GM23248 (cell line): ENCODE measurements around the gene WNT16. TPM values are rescaled to one million over a fixed set of nuclear protein-coding genes. Genes with fewer than 3 reads are reported as not detected.

Experiments
- DNase-seq: peaks from one replicate; pipeline ENCODE4 v3.0.0-alpha.2; 2015
- H2AFZ ChIP-seq: fragments of 200-600 bp; sonication (generic); 2 replicates; pipeline ENCODE4 v1.6.1; 2016; ENCODE audit warnings: antibody characterized with exemption
- H3F3A ChIP-seq: fragments of 200-600 bp; sonication (generic); 2 replicates; pipeline ENCODE4 v1.6.1; 2016; ENCODE audit warnings: mild to moderate bottlenecking, antibody characterized with exemption, mixed run types; ENCODE audit not compliant: insufficient read depth
- H3K27ac ChIP-seq: fragments of 200-600 bp; sonication (generic); 2 replicates; pipeline ENCODE4 v1.5.1; 2016; ENCODE audit warnings: mild to moderate bottlenecking
- H3K27me3 ChIP-seq: fragments of 200-600 bp; sonication (generic); replicated peaks from 2 replicates; pipeline ENCODE4 v1.6.1; 2016; ENCODE audit warnings: mild to moderate bottlenecking; ENCODE audit not compliant: insufficient read depth
- H3K36me3 ChIP-seq: fragments of 200-600 bp; sonication (generic); 2 replicates; pipeline ENCODE4 v1.6.1; 2016; ENCODE audit warnings: low read depth, mild to moderate bottlenecking
- H3K4me1 ChIP-seq: fragments of 200-600 bp; sonication (generic); 2 replicates; pipeline ENCODE4 v1.6.1; 2016; ENCODE audit warnings: mild to moderate bottlenecking; ENCODE audit not compliant: insufficient read depth
- H3K4me2 ChIP-seq: fragments of 200-600 bp; sonication (generic); one replicate; pipeline ENCODE4 v1.6.1; 2016; ENCODE audit warnings: mild to moderate bottlenecking; ENCODE audit not compliant: unreplicated experiment
- H3K4me3 ChIP-seq: fragments of 200-600 bp; sonication (generic); 2 replicates; pipeline ENCODE4 v1.5.1; 2016; ENCODE audit warnings: mild to moderate bottlenecking
- H3K79me2 ChIP-seq: fragments of 200-600 bp; sonication (generic); 2 replicates; pipeline ENCODE4 v1.6.1; 2016; ENCODE audit warnings: mild to moderate bottlenecking; ENCODE audit not compliant: insufficient read depth
- H3K9ac ChIP-seq: fragments of 200-600 bp; sonication (generic); 2 replicates; pipeline ENCODE4 v1.6.1; 2016; ENCODE audit warnings: mild to moderate bottlenecking
- H3K9me2 ChIP-seq: fragments of 200-600 bp; sonication (generic); 2 replicates; pipeline ENCODE4 v1.6.1; 2016; ENCODE audit warnings: mixed run types, mild to moderate bottlenecking, moderate library complexity; ENCODE audit not compliant: insufficient read depth
- H3K9me3 ChIP-seq: fragments of 200-600 bp; sonication (generic); one replicate; pipeline ENCODE4 v1.6.1; 2017; ENCODE audit warnings: low read depth
- H4K20me1 ChIP-seq: fragments of 200-600 bp; sonication (generic); 2 replicates; pipeline ENCODE4 v1.6.0; 2016; ENCODE audit not compliant: insufficient read depth
- EZH2 ChIP-seq: fragments of 200-600 bp; sonication (generic); IDR thresholded peaks from 2 replicates; pipeline ENCODE4 v1.6.1; 2018; ENCODE audit warnings: antibody characterized with exemption, mild to moderate bottlenecking; ENCODE audit not compliant: insufficient read depth, poor library complexity, severe bottlenecking
- EZH2phosphoT487 ChIP-seq: fragments of 200-600 bp; sonication (generic); IDR thresholded peaks from 2 replicates; pipeline ENCODE4 v1.6.1; 2018; ENCODE audit warnings: antibody characterized with exemption, moderate library complexity, mild to moderate bottlenecking, low read depth; ENCODE audit not compliant: insufficient read depth
- WGBS, 2 experiments: methylation state at CpG; one replicate each; pipeline ENCODE4 v1.1.6; 2015 to 2017; ENCODE audit warnings: low lambda C conversion rate in 2 of 2, low coverage in 1 of 2; ENCODE audit errors: missing lambda C conversion rate in 2 of 2; 5-methylcytosine and 5-hydroxymethylcytosine counted together
- in situ Hi-C: fragments of 300-500 bp; cut with MboI; formaldehyde crosslinking; loops from 2 replicates; pipeline ENCODE4 v1.15.0; 2020
- polyA plus RNA-seq: library from polyadenylated mRNA; unstranded; fragments of >200 nt; fragmentation: Nextera tagmentation; extraction: Ambion mirVana; gene quantifications from 2 replicates; pipeline ENCODE4 v1.2.1, GENCODE V29; 2016
- total RNA-seq: library from RNA; depleted of rRNA; stranded (reverse); fragments of >200 nt; shearing (Covaris generic); gene quantifications from 2 replicates; pipeline ENCODE4 v1.2.3, GENCODE V29; 2014

WNT16 gene
- total and polyA plus RNA-seq, 2 experiments from 2014 or later, result 0.22 to 0.23 TPM

GRCh38 chr7:121300685-121301420 lies 27.9 kb upstream of the WNT16 start:
- Histone ChIP-seq H3K36me3 (no peaks in the 10 kb centered on the region), H3K9me2 (no peaks in the 10 kb centered on the region), H3K4me1 (peaks cover 21% of the 10 kb centered on the region), H3K79me2 (no peaks in the 10 kb centered on the region), H2AFZ (no peak overlapping the region), H3K4me2 (no peak overlapping the region), H3K27me3 (no peaks in the 10 kb centered on the region), H3K4me3 (no peak overlapping the region), H3F3A (0 out of 2 replicates have a peak, but pooled peaks cover 4% of the 10 kb centered on the region), H3K9ac (no peak overlapping the region), H3K9me3 (no peaks in the 10 kb centered on the region), H3K27ac (no peak overlapping the region), H4K20me1 (no peaks in the 10 kb centered on the region)
- in situ Hi-C loops, result no loop called here
- no peak for TF ChIP-seq EZH2
- TF ChIP-seq EZH2phosphoT487, result no peak
- no peak for DNase-seq
- WGBS, 2 experiments, result 65 to 85% methylated on average over 2 of the region's 2 CpGs

- 65 to 72% methylated on average over 9 of the region's 9 CpGs for WGBS, 2 experiments
- Histone ChIP-seq H3F3A (0 out of 2 replicates have a peak, but pooled peaks cover 4% of the 10 kb centered on the region), H3K9ac (no peak overlapping the region), H3K4me2 (no peak overlapping the region), H3K4me1 (peaks cover 23% of the 10 kb centered on the region), H3K27ac (peak overlapping the region; percentile 45), H3K36me3 (no peaks in the 10 kb centered on the region), H3K9me2 (no peaks in the 10 kb centered on the region), H4K20me1 (no peaks in the 10 kb centered on the region), H2AFZ (no peak overlapping the region), H3K4me3 (no peak overlapping the region), H3K79me2 (no peaks in the 10 kb centered on the region), H3K9me3 (no peaks in the 10 kb centered on the region), H3K27me3 (no peaks in the 10 kb centered on the region)
- DNase-seq, result no peak
- in situ Hi-C loops, result no loop called here
- TF ChIP-seq EZH2, result no peak
- no peak for TF ChIP-seq EZH2phosphoT487
Observed at GRCh38 chr7:121301446-121302213, 27.2 kb upstream of the WNT16 start.

- Histone ChIP-seq H3F3A (0 out of 2 replicates have a peak, but pooled peaks cover 4% of the 10 kb centered on the region), H3K4me2 (no peak overlapping the region), H3K4me3 (no peak overlapping the region), H3K27ac (peak overlapping the region; percentile 45), H3K9ac (no peak overlapping the region), H3K9me2 (no peaks in the 10 kb centered on the region), H3K4me1 (peaks cover 23% of the 10 kb centered on the region), H3K79me2 (no peaks in the 10 kb centered on the region), H2AFZ (no peak overlapping the region), H4K20me1 (no peaks in the 10 kb centered on the region), H3K27me3 (no peaks in the 10 kb centered on the region), H3K36me3 (no peaks in the 10 kb centered on the region), H3K9me3 (no peaks in the 10 kb centered on the region)
- TF ChIP-seq EZH2phosphoT487, result no peak
- TF ChIP-seq EZH2, result no peak
- in situ Hi-C loops, result no loop called here
- WGBS, 2 experiments, result 72 to 79% methylated on average over 8 of the region's 8 CpGs
- peak; percentile 63 for DNase-seq
Observed at GRCh38 chr7:121302214-121302745, 26.5 kb upstream of the WNT16 start.

GRCh38 chr7:121303422-121304101 lies 25.2 kb upstream of the WNT16 start:
- TF ChIP-seq EZH2phosphoT487 (no peak), EZH2 (no peak)
- Histone ChIP-seq H3F3A (0 out of 2 replicates have a peak, but pooled peaks cover 4% of the 10 kb centered on the region), H3K4me1 (peaks cover 23% of the 10 kb centered on the region), H2AFZ (no peak overlapping the region), H4K20me1 (no peaks in the 10 kb centered on the region), H3K27me3 (no peaks in the 10 kb centered on the region), H3K4me3 (no peak overlapping the region), H3K9me3 (no peaks in the 10 kb centered on the region), H3K9ac (no peak overlapping the region), H3K36me3 (no peaks in the 10 kb centered on the region), H3K9me2 (no peaks in the 10 kb centered on the region), H3K27ac (no peak overlapping the region), H3K4me2 (no peak overlapping the region), H3K79me2 (no peaks in the 10 kb centered on the region)
- no peak for DNase-seq
- 98% methylated on average over 6 of the region's 6 CpGs for WGBS, 2 experiments
- in situ Hi-C loops, result no loop called here
